Hippocampal formation (tissue), 2 donors: ENCODE results near the gene KHNYN.

Experiments
- DNase-seq, 2 donors: peaks; one replicate each; lab custom pipeline; 2025; lab: John Stamatoyannopoulos, UW

KHNYN gene

GRCh38 chr14:24401810-24402702, 27.7 kb upstream of the KHNYN start:
- DNase-seq = no peak

DNA sequence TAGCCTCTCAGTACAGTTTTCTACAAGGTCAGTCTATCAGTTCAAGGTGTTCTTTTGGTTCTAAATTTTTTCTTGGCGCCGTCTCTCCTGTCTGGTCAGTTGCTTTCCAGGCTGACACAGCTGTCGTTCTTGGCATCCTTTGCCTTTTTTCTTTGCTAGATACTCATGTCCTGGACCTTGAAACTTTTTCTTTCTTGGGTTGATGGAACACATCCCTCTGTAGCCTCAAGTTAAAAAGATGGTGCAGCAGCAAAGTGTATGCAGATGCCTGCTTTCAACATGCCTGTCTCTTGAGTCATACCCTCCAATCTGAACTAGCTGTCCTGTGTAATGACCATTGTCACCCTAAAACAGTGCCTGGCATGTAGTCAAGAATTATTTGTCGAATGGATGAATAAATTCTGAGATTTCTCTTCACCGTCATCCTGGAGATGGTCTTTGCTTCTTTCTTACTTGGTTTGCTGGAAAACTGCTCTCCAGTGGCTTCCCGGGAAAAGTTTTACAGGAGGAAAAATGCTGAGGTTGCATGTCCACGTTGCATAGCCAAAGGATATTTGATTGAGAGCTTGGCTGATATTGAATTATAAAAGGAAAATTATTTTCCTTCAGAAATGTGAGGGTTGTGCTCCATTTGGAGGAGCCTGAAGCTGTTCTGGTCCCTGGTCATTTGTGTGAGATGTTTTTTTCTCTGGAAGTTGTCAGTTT, 26.3 kb upstream of the KHNYN start:
- DNase-seq = no peak

DNA sequence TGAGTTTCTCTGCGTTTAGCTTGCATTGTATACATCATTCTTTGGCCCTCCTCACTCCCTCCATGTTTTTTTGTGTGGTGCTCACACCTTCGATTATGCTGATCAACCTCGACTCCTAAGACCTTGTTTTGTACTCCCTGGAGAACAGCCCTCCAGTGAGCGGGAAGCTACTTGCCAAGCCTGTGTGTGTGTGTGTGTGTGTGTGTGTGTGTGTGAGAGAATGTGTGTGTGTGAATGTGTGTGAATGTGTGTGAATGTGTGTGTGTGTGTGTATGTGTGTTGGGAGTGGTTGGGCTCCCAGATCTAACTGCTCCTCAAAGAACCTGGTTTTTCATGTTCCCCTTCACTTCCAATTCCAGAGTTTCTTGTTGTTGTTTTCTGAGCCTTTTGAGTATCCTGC, 24.9 kb upstream of the KHNYN start:
- no peak for DNase-seq

- no peak for DNase-seq
Measured at GRCh38 chr14:24406416-24406815, 23.3 kb upstream of the KHNYN start.

GRCh38 chr14:24407608-24408325, 22.0 kb upstream of the KHNYN start:
- no peak for DNase-seq

- no peak for DNase-seq
Measured at GRCh38 chr14:24408764-24409163, 21.0 kb upstream of the KHNYN start.

DNA sequence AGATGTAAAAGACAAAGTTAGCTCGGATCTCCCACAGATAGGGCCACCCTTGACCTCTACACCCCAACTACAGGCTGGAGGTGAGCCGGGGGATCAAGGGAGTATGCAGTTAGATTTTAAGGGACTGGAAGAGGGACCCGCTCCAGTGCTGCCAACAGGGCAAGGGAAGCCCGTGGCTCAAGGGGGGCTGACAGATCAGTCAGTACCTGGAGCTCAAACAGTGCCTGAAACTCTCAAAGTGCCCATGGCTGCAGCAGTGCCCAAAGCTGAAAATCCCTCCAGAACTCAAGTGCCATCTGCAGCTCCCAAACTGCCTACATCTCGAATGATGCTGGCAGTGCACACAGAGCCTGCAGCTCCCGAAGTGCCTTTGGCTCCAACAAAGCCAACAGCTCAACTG, 20.6 kb upstream of the KHNYN start:
- DNase-seq = no peak

- no peak for DNase-seq
Measured at GRCh38 chr14:24409956-24410355, 19.8 kb upstream of the KHNYN start.

- no peak for DNase-seq
Measured at GRCh38 chr14:24411443-24412389, 18.0 kb upstream of the KHNYN start.

- no peak for DNase-seq
Measured at GRCh38 chr14:24414077-24414476, 15.7 kb upstream of the KHNYN start.

DNA sequence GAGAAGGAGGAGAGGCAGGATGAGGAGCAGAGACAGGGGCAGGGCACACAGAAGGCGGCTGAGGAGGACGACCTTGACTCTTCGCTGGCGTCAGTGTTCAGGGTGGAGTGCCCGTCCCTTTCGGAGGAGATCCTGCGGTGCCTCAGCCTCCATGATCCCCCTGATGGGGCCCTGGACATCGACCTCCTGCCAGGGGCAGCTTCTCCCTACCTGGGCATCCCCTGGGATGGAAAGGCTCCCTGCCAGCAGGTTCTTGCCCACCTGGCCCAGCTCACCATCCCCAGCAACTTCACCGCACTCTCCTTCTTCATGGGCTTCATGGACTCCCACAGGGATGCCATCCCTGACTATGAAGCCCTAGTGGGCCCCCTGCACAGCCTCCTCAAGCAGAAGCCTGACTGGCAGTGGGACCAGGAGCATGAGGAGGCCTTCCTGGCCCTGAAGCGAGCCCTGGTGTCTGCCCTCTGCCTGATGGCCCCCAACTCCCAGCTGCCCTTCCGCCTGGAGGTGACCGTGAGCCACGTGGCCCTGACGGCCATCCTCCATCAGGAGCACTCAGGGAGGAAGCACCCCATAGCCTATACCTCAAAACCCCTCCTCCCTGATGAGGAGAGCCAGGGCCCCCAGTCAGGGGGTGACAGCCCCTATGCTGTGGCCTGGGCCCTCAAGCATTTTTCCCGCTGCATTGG, 14.9 kb upstream of the KHNYN start:
- DNase-seq = no peak

DNA sequence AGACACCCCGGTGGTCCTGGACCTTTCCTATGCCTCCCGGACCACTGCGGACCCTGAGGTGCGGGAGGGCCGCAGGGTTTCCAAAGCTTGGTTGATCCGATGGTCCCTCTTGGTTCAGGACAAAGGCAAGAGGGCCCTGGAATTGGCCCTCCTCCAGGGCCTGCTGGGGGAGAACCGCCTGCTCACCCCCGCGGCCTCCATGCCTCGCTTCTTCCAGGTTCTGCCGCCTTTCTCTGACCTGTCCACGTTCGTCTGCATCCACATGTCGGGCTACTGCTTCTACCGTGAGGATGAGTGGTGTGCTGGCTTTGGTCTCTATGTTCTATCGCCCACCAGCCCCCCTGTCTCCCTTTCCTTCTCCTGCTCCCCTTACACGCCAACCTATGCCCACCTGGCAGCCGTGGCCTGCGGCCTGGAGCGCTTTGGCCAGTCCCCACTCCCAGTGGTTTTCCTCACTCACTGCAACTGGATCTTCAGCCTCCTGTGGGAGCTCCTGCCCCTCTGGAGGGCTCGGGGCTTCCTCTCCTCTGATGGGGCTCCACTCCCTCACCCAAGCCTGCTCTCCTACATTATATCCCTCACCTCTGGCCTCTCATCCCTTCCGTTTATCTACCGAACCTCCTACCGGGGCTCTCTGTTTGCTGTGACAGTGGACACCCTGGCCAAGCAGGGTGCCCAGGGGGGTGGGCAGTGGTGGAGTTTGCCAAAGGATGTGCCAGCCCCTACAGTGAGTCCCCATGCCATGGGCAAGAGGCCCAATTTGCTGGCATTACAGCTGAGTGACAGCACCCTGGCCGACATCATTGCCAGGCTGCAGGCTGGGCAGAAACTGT, 14.1 kb upstream of the KHNYN start:
- DNase-seq = no peak

DNA sequence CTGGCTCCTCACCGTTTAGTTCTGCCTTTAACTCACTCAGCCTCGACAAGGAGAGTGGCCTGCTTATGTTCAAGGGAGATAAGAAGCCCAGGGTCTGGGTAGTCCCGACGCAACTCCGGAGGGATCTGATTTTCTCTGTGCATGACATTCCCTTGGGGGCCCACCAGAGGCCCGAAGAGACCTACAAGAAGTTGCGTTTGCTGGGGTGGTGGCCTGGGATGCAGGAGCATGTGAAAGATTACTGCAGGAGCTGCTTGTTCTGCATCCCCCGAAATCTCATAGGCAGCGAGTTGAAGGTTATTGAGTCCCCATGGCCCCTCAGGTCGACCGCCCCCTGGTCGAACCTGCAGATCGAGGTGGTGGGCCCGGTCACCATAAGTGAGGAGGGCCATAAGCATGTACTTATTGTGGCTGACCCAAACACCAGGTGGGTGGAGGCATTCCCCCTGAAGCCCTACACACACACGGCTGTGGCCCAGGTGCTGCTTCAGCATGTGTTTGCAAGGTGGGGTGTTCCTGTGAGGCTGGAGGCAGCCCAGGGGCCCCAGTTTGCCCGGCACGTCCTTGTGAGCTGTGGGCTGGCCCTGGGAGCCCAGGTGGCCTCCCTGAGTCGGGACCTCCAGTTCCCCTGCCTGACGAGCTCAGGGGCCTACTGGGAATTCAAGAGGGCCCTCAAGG, 13.4 kb upstream of the KHNYN start:
- no peak for DNase-seq

DNA sequence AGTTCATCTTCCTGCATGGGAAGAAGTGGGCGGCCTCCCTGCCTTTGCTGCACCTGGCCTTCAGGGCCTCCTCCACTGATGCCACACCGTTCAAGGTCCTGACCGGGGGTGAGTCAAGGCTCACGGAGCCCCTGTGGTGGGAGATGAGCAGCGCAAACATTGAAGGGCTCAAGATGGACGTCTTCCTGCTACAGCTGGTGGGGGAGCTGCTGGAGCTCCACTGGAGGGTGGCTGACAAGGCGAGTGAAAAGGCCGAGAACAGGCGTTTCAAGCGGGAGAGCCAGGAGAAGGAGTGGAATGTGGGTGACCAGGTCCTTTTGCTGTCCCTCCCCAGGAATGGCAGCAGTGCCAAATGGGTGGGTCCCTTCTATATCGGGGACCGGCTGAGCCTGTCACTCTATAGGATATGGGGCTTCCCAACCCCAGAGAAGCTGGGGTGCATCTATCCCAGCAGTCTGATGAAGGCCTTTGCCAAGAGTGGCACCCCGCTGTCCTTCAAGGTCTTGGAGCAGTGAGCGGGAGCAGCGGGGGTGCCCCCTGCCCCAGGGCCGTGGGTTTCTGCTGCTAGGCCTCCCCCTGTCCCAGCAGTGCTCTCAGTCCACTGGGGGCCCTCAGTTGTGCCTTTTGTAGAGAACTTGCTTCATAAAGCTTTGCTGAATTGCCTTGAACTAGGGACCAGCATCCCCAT, 12.7 kb upstream of the KHNYN start:
- DNase-seq = no peak

DNA sequence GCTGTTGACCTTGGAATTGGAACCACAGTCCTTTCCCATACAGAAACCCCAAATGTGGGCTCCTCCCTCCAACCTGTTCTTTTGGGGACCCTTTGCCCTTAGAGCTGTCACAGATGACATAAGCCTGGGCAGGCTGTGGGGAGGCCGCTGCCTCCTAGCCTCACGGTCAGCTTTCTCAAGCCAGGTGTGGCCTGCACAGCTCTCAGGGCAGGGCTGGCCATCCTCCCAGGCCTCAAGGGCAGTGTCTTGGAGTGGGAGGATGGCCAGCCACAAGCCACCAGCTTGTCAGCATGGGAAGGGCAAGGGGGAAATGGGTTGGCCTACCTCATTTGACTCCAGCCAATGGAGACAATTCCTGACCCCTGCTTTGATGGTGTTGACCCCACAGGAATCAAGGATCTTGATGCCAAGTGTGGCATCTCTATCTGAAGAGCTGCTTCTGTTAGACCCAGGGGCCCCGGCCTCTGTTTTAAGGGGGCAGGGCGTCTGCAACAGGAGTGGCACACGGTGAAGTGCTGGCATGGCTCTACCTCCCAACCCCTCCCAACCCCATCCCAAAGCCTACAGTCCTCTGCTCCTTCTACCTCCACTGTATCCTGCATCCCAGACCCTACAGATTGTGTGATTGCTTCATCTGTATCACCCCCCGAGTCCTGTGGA, 11.8 kb upstream of the KHNYN start:
- DNase-seq = no peak

- DNase-seq = no peak
Measured at GRCh38 chr14:24418492-24418873, 11.3 kb upstream of the KHNYN start.

GRCh38 chr14:24422261-24422660, 7.5 kb upstream of the KHNYN start:
- no peak for DNase-seq
